DMS114 treated with DMSO at 0.1 percent for 48 hours (cell line): ENCODE measurements around the gene POC1A.
"Not testable (repeated sequence)": the region's sequence is repeated elsewhere in the genome, so short reads cannot be mapped to it uniquely, and the experiment has no call there.

ENCODE experiments used
- DNase-seq: peaks from one replicate; lab custom pipeline; 2025; ENCODE audit not compliant: unreplicated experiment; lab: John Stamatoyannopoulos, UW

The POC1A gene

GRCh38 chr3:52184690-52185089 is 30.5 kb upstream of the POC1A start:
- no peak for DNase-seq

- DNase-seq = no peak
Observed at GRCh38 chr3:52183786-52184445, 29.7 kb upstream of the POC1A start.

- DNase-seq = no peak
Observed at GRCh38 chr3:52182691-52183090, 28.5 kb upstream of the POC1A start.

GRCh38 chr3:52182196-52182595 is 28.0 kb upstream of the POC1A start:
- DNase-seq = no peak

- DNase-seq = no peak
Observed at GRCh38 chr3:52181543-52181942, 27.3 kb upstream of the POC1A start.

- DNase-seq = no peak
Observed at GRCh38 chr3:52178537-52178936, 24.3 kb upstream of the POC1A start.

- DNase-seq = not testable (repeated sequence)
Observed at GRCh38 chr3:52178126-52178525, 23.9 kb upstream of the POC1A start.

- no peak for DNase-seq
Observed at GRCh38 chr3:52177701-52178042, 23.4 kb upstream of the POC1A start.

- DNase-seq = no peak
Observed at GRCh38 chr3:52176951-52177700, 22.9 kb upstream of the POC1A start.

GRCh38 chr3:52176180-52176752 is 22.0 kb upstream of the POC1A start:
- no peak for DNase-seq

- no peak for DNase-seq
Observed at GRCh38 chr3:52175416-52176179, 21.4 kb upstream of the POC1A start.

- no peak for DNase-seq
Observed at GRCh38 chr3:52174896-52175295, 20.7 kb upstream of the POC1A start.

- no peak for DNase-seq
Observed at GRCh38 chr3:52173101-52173500, 18.9 kb upstream of the POC1A start.

- no peak for DNase-seq
Observed at GRCh38 chr3:52172262-52172757, 18.1 kb upstream of the POC1A start.

- no peak for DNase-seq
Observed at GRCh38 chr3:52171514-52172261, 17.5 kb upstream of the POC1A start.

- DNase-seq = not testable (repeated sequence)
Observed at GRCh38 chr3:52170217-52170616, 16.0 kb upstream of the POC1A start.

GRCh38 chr3:52167240-52167639 is 13.0 kb upstream of the POC1A start:
- DNase-seq = no peak

GRCh38 chr3:52162250-52162872 is 8.1 kb upstream of the POC1A start:
- DNase-seq = no peak

- DNase-seq = no peak
Observed at GRCh38 chr3:52159503-52159902, 5.3 kb upstream of the POC1A start.

GRCh38 chr3:52155912-52156311 is 1.7 kb upstream of the POC1A start:
- no peak for DNase-seq
